Amygdala (tissue), 56 donors: ENCODE data around the gene MYPOP.
"Not testable (repeated sequence)": the region's sequence is repeated elsewhere in the genome, so short reads cannot be mapped to it uniquely, and the experiment has no call there.

Experiments used
- DNase-seq, 56 donors: peaks; one replicate each; lab custom pipeline; 2025; lab: John Stamatoyannopoulos, UW

Gene MYPOP

GRCh38 chr19:45867241-45867640 is 35.2 kb downstream of the MYPOP start:
- DNase-seq = not testable (repeated sequence)

- no peak for DNase-seq
Measured at GRCh38 chr19:45866400-45867176, 35.8 kb downstream of the MYPOP start.

- DNase-seq = no peak
Measured at GRCh38 chr19:45865269-45865948, 37.0 kb downstream of the MYPOP start.

GRCh38 chr19:45864629-45865082 is 37.8 kb downstream of the MYPOP start:
- DNase-seq = no peak

DNA sequence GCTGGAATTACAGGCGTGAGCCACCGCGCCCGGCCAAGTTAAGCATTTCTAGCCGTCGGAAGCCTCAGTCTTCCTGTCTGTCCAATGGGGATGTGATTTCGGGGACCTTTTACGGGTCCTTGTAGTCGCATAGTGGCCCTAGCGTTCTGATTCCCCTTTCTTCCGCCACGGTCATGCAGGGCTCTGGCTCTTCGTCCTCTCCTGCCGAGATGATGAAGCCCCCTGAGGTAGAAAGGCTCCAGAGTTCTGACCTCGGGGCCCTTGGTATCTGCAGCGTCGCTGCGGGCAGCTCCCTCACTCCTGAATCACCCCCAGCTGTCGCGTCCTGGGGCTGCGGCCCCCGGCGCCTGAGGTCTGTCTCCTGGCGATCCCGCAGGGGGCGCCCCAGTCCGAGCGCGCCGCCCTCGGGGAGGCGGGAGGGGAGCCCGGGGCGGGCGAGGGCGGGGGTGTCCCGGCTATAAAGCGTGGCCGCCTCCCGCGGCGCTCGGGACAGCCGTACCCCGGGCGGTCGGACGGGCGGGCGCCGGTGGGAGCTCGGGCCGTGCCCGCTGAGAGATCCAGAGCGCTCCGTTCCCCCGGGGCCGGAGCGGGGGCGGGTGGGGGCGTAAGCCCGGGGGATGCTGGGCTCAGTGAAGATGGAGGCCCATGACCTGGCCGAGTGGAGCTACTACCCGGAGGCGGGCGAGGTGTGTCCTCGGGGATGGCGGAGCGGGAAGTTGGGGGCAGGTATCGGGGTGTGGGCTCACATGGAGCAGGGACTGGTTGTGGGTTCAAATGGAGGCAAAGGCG is 38.4 kb downstream of the MYPOP start, which contains the start of gene FOXA3:
FOXA3 (plus strand) TSS at position 487 of the 789 bp plus-strand sequence; CDS start at position 618, 131 bp downstream.
- peak in 6 of 56 donors; percentile 4 to 31 (median 18) for DNase-seq

GRCh38 chr19:45863335-45863839 is 39.0 kb downstream of the MYPOP start:
- no peak for DNase-seq

- DNase-seq = peak; percentile 88 to 99 (median 98)
Measured at GRCh38 chr19:45862564-45863334, 39.7 kb downstream of the MYPOP start, which contains the start of gene SYMPK. SYMPK (minus strand) TSS chr19:45863147; CDS start chr19:45854495, 8,652 bp downstream.

DNA sequence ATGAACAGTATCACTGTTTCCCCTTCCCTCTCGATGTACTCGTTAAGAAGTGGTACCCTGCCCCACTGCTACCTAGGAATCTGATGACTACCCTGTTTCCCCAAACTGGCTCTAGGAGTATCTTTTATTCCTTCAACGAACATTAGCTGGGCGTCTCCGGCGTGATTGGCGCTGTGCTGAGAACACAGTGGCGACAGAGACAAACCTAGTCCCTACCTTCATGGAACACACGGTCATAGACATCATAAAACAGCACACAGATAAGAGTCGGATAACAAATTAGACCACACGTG is 40.2 kb downstream of the MYPOP start:
- DNase-seq = peak in 2 of 56 donors; percentile 54 to 72

- DNase-seq = no peak
Measured at GRCh38 chr19:45860359-45861259, 41.8 kb downstream of the MYPOP start.

DNA sequence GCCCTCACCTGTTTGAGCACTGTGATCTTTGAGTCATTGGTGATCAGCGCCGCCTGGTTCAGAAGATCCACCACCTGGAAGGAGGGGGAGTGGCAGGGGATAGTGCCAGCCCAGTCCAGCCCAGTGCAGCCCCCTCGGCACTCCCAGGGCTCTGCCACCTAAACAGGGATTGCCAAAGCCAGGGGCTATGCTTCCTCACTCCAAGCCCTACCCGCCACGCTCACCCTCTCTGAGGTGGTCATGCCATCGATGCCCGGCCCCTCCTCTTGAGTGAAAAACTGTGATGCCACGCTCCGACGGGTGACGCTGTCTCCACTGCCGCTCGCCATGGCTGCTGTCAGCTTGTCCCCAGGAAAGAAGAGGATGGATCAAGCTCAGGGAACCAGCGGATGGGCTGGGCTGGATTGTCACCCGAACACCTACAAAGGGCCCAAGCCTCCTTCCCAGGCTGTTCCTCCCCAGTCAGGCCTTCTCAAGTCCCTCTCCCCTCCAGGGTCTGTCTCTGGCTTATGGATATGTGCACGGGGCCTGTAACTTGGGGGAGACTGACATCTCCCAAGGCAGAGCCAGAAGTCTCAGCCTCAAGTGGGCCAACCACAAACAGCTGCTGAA is 48.1 kb downstream of the MYPOP start:
- DNase-seq = no peak

DNA sequence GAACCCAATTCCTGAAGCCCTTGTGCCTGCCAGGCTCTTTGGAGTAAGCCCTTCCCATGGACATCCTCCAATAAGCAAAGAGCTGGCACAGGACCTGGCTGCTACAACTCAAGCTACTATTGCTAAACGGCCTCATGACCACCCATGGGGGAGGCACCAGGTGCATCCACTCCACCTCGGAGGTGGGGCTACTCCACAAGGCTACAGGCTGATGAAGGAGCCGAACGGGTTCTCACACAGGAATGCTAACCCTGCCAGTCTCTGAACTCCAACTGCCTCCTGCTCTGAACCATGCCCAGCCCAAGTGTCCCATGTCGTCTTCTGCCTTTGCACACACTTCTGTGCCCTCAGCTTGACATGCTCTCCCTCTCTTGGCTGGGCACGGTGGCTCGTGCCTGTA is 49.4 kb downstream of the MYPOP start:
- DNase-seq = no peak

DNA sequence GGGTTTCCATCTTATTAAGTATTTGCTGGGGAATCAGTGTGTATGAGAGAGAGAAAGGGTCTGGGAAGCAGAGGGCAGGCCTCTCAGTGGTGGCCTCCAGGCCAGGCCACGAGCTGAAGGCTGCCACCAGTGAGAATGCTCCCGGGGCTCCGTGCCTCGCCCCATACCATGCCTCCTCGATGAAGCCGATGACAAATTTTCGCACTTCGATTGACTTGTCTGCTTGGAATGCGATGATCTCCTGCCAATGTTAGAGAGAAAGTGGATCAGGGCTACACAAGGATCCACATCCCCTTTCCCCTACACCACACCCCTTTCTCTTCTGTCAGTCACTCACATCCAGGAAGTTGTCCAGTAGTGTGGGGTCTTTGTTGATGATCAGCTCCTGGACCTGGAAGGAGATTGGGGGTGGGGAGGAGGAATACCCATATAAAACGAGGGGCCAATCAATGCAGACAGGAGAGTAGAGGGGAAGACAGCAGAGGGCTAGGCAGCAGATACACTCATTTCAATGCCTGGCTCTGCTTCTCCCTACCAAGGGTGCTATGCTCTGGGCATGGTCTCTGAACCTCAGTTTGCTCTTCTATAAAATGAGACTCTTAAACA is 50.2 kb downstream of the MYPOP start:
- no peak for DNase-seq

DNA sequence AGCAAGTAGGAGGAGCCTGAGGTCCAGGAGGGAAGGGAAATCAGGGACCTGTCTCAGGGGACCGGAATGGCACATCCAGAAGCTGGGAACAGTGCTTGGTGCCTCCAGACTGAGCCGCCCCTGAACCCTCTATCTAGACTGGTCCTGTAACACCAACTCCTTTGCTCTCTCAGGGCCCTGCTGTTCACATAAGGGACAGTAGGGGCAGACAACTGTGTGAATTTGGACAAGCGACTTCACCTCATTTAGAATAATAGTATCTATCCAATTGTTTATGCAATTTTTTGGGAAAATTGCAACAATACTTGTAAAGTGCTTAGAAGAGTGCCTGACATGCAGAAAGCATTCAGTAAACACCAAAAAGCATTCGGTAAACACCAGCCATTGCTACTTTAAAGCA is 53.5 kb downstream of the MYPOP start:
- no peak for DNase-seq

DNA sequence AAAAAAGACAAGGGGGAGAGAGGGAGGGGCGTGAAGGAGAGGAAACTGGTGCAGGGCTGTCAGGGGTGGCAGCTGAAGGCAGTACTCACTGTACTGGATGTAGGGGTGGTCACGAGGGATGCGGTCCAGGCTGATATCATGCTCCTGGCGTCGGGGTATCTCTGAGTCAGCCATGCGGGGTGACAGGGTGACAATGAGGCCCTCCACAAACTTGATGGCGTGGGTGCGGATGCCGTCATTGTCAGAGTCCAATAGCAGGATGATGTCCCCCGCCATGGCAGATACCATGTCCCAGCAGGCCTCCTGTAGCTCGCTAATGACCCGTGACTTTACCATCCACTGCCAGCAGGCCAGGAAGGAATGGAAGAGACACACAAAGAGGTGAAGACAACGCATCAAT is 54.8 kb downstream of the MYPOP start:
- DNase-seq = no peak

DNA sequence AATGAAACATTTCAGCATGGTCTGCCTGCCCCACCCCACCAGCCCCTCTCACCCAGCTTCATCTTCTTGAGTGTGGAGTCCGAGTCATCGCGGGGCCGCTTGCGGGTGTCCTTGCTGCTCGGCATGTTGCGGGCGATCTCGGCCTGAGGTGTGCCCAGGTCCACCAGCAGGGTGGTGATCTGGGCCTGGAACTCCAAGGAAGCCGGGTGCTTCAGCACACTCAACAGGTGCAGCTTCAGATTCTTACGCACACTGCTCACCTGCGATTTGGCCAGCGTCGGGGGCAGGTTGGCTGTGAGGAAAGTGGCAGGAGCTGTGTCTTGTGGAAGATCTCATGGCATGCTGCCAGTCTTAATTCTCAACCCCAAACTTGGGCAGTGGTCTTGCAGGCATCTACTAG is 60.2 kb downstream of the MYPOP start:
- DNase-seq = no peak
